Karpas-422 (cell line): ENCODE data around the gene NTSR1. TPM values are rescaled to one million over a fixed set of nuclear protein-coding genes. Genes with fewer than 3 reads are reported as not detected.
"Not testable (repeated sequence)": the region's sequence is repeated elsewhere in the genome, so short reads cannot be mapped to it uniquely, and the experiment has no call there.

Source experiments
- DNase-seq: peaks from one replicate; pipeline ENCODE4 v3.0.0-alpha.2; 2015
- H2AFZ ChIP-seq: fragments of 200-600 bp; sonication (generic); 2 replicates; pipeline ENCODE4 v1.6.1; 2014; ENCODE audit warnings: antibody characterized with exemption, low read length, mixed read lengths
- H3K27ac ChIP-seq: fragments of 200-600 bp; sonication (generic); 2 replicates; pipeline ENCODE4 v1.5.1; 2014; ENCODE audit warnings: mild to moderate bottlenecking, low read length, moderate library complexity
- H3K27me3 ChIP-seq: fragments of 200-600 bp; sonication (generic); 2 replicates; pipeline ENCODE4 v1.6.1; 2014; ENCODE audit warnings: low read length, mixed read lengths
- H3K36me3 ChIP-seq: fragments of 200-600 bp; sonication (generic); 2 replicates; pipeline ENCODE4 v1.6.1; 2014; ENCODE audit warnings: low read length, mixed read lengths; ENCODE audit not compliant: insufficient read depth
- H3K4me1 ChIP-seq: fragments of 200-600 bp; sonication (generic); 2 replicates; pipeline ENCODE4 v1.6.1; 2014; ENCODE audit warnings: mild to moderate bottlenecking, low read length, mixed read lengths
- H3K4me2 ChIP-seq: fragments of 200-600 bp; sonication (generic); 2 replicates; pipeline ENCODE4 v1.6.1; 2014; ENCODE audit warnings: low read length, low read depth, mild to moderate bottlenecking; ENCODE audit not compliant: poor library complexity, severe bottlenecking
- H3K4me3 ChIP-seq: fragments of 200-600 bp; sonication (generic); 2 replicates; pipeline ENCODE4 v1.5.1; 2014; ENCODE audit warnings: mild to moderate bottlenecking, antibody characterized with exemption, low read length, mixed read lengths
- H3K79me2 ChIP-seq: fragments of 200-600 bp; sonication (generic); 2 replicates; pipeline ENCODE4 v1.6.1; 2014; ENCODE audit warnings: mild to moderate bottlenecking, low read length, mixed read lengths
- H3K9ac ChIP-seq: fragments of 200-600 bp; sonication (generic); 2 replicates; pipeline ENCODE4 v1.6.0; 2014; ENCODE audit warnings: low read length
- H3K9me2 ChIP-seq: fragments of 200-600 bp; sonication (generic), shearing (Covaris generic); replicated peaks from 2 replicates; pipeline ENCODE4 v1.6.0; 2014; ENCODE audit warnings: mild to moderate bottlenecking, low read length, moderate library complexity; ENCODE audit not compliant: insufficient read depth
- H3K9me3 ChIP-seq: fragments of 300-700, 200-600 bp; sonication (generic); 2 replicates; pipeline ENCODE4 v1.6.1; 2014; ENCODE audit warnings: low read length, mixed read lengths
- H4K20me1 ChIP-seq: fragments of 200-600 bp; sonication (generic); 2 replicates; pipeline ENCODE4 v1.6.1; 2014; ENCODE audit warnings: mild to moderate bottlenecking, antibody characterized with exemption, low read length, low read depth; ENCODE audit not compliant: insufficient read depth
- total RNA-seq: library from RNA; depleted of rRNA; stranded (reverse); fragments of >200 nt; shearing (Covaris generic); gene quantifications from 2 replicates; pipeline ENCODE4 v1.2.3, GENCODE V29; 2014; ENCODE audit warnings: low replicate concordance

Gene NTSR1
- total RNA-seq, 1 experiment from 2014 or later, result not detected

- Histone ChIP-seq H3K4me2 (no peak overlapping the region), H3K27ac (no peak overlapping the region), H3K9me3 (no peaks in the 10 kb centered on the region), H3K27me3 (no peaks in the 10 kb centered on the region), H3K79me2 (no peaks in the 10 kb centered on the region), H3K9me2 (no peaks in the 10 kb centered on the region), H3K4me1 (no peaks in the 10 kb centered on the region), H3K4me3 (no peak overlapping the region), H3K9ac (no peak overlapping the region), H2AFZ (no peak overlapping the region), H3K36me3 (no peaks in the 10 kb centered on the region), H4K20me1 (no peaks in the 10 kb centered on the region)
- no peak for DNase-seq
These were observed 30.1 kb upstream of the NTSR1 start for GRCh38 chr20:62678553-62678952.

GRCh38 chr20:62679978-62680589, 28.6 kb upstream of the NTSR1 start:
- peak; percentile 64 for DNase-seq
- no peaks in the 10 kb centered on the region for H3K4me1 ChIP-seq
- no peak overlapping the region for H3K4me3 ChIP-seq
- no peaks in the 10 kb centered on the region for H3K79me2 ChIP-seq
- no peak overlapping the region for H3K9ac ChIP-seq
- no peak overlapping the region for H2AFZ ChIP-seq
- H3K9me3 ChIP-seq, result no peaks in the 10 kb centered on the region
- no peak overlapping the region for H3K4me2 ChIP-seq
- no peak overlapping the region for H3K27ac ChIP-seq
- no peaks in the 10 kb centered on the region for H3K27me3 ChIP-seq
- H4K20me1 ChIP-seq, result no peaks in the 10 kb centered on the region
- H3K9me2 ChIP-seq, result no peaks in the 10 kb centered on the region
- no peaks in the 10 kb centered on the region for H3K36me3 ChIP-seq

- no peaks in the 10 kb centered on the region for H3K9me3 ChIP-seq
- H4K20me1 ChIP-seq, result no peaks in the 10 kb centered on the region
- no peak overlapping the region for H3K4me2 ChIP-seq
- no peak overlapping the region for H3K27ac ChIP-seq
- no peaks in the 10 kb centered on the region for H3K36me3 ChIP-seq
- H3K4me3 ChIP-seq, result no peak overlapping the region
- H3K27me3 ChIP-seq, result no peaks in the 10 kb centered on the region
- H3K9me2 ChIP-seq, result no peaks in the 10 kb centered on the region
- no peak overlapping the region for H3K9ac ChIP-seq
- no peaks in the 10 kb centered on the region for H3K4me1 ChIP-seq
- DNase-seq, result no peak
- H3K79me2 ChIP-seq, result no peaks in the 10 kb centered on the region
- H2AFZ ChIP-seq, result no peak overlapping the region
These were observed 25.6 kb upstream of the NTSR1 start for GRCh38 chr20:62682912-62683517.

GRCh38 chr20:62683660-62684322, 24.8 kb upstream of the NTSR1 start:
- DNase-seq, H3K4me3 ChIP-seq, H2AFZ ChIP-seq, H3K79me2 ChIP-seq, H3K27ac ChIP-seq, H3K4me2 ChIP-seq, H3K9ac ChIP-seq, H3K36me3 ChIP-seq, H4K20me1 ChIP-seq, H3K27me3 ChIP-seq, H3K4me1 ChIP-seq, H3K9me2 ChIP-seq, H3K9me3 ChIP-seq: not testable (repeated sequence)

GRCh38 chr20:62684981-62685380, 23.7 kb upstream of the NTSR1 start:
- H3K4me3 ChIP-seq, result no peak overlapping the region
- H3K9me2 ChIP-seq, result no peaks in the 10 kb centered on the region
- no peaks in the 10 kb centered on the region for H3K27me3 ChIP-seq
- no peaks in the 10 kb centered on the region for H4K20me1 ChIP-seq
- H2AFZ ChIP-seq, result no peak overlapping the region
- H3K79me2 ChIP-seq, result no peaks in the 10 kb centered on the region
- no peak overlapping the region for H3K4me2 ChIP-seq
- no peak overlapping the region for H3K27ac ChIP-seq
- no peaks in the 10 kb centered on the region for H3K9me3 ChIP-seq
- no peak for DNase-seq
- no peak overlapping the region for H3K9ac ChIP-seq
- H3K36me3 ChIP-seq, result no peaks in the 10 kb centered on the region
- no peaks in the 10 kb centered on the region for H3K4me1 ChIP-seq

GRCh38 chr20:62685781-62686555, 22.7 kb upstream of the NTSR1 start:
- Histone ChIP-seq H3K9me3 (no peaks in the 10 kb centered on the region), H4K20me1 (no peaks in the 10 kb centered on the region), H3K36me3 (no peaks in the 10 kb centered on the region), H3K4me1 (no peaks in the 10 kb centered on the region), H3K4me2 (no peak overlapping the region), H3K9me2 (no peaks in the 10 kb centered on the region), H3K9ac (no peak overlapping the region), H3K4me3 (no peak overlapping the region), H3K79me2 (no peaks in the 10 kb centered on the region), H3K27me3 (no peaks in the 10 kb centered on the region), H3K27ac (no peak overlapping the region), H2AFZ (no peak overlapping the region)
- DNase-seq, result no peak

GRCh38 chr20:62686869-62687830, 21.5 kb upstream of the NTSR1 start:
- H3K9me2 ChIP-seq, result no peaks in the 10 kb centered on the region
- no peaks in the 10 kb centered on the region for H3K27me3 ChIP-seq
- no peaks in the 10 kb centered on the region for H3K4me1 ChIP-seq
- H3K4me2 ChIP-seq, result no peak overlapping the region
- H2AFZ ChIP-seq, result no peak overlapping the region
- H3K9me3 ChIP-seq, result no peaks in the 10 kb centered on the region
- no peak overlapping the region for H3K27ac ChIP-seq
- no peak overlapping the region for H3K9ac ChIP-seq
- DNase-seq, result no peak
- no peak overlapping the region for H3K4me3 ChIP-seq
- H4K20me1 ChIP-seq, result no peaks in the 10 kb centered on the region
- no peaks in the 10 kb centered on the region for H3K36me3 ChIP-seq
- H3K79me2 ChIP-seq, result no peaks in the 10 kb centered on the region
